ENCODE data around the gene PAFAH2. TPM values are rescaled to one million over a fixed set of nuclear protein-coding genes. Genes with fewer than 3 reads are reported as not detected.

PAFAH2 gene
- total and polyA plus RNA-seq, 11 donors = 5.8 to 18.6 (median 9.2) TPM

- no peaks in the 10 kb centered on the region for H3K36me3 ChIP-seq
- intact Hi-C loops (cut with DNase I) = loop anchor here in 3 of 10 donors (10.0 kb wide), 2 partner anchors 202 to 282 kb away; partner anchors contain the start of genes CEP85 (in 2 of the 3) and CD52 (in 1 of the 3)
- TF ChIP-seq CTCF (IDR thresholded peaks at IDR 0.05) (no peak), POLR2A (IDR thresholded peaks at IDR 0.05) (no peak)
- H3K9me3 ChIP-seq = no peaks in the 10 kb centered on the region
- no peak overlapping the region for H3K27ac ChIP-seq
- WGBS, 4 donors = 82 to 87% (median 84%) methylated on average over 11 to 12 of the region's 12 CpGs
- peaks cover 0 to 24% (median 10%) of the 10 kb centered on the region in 12 donors for H3K4me1 ChIP-seq
- peaks cover 0 to 7% (median 0%) of the 10 kb centered on the region in 9 donors for H3K27me3 ChIP-seq
- ATAC-seq (no peak), DNase-seq (no peak)
- no peak overlapping the region for H3K4me3 ChIP-seq
These were observed 34.9 kb upstream of the PAFAH2 start for GRCh38 chr1:26032656-26033357.

- Histone ChIP-seq H3K27ac (no peak overlapping the region), H3K4me1 (peaks cover 0 to 16% (median 8%) of the 10 kb centered on the region in 12 donors), H3K4me3 (no peak overlapping the region), H3K36me3 (no peaks in the 10 kb centered on the region), H3K9me3 (no peaks in the 10 kb centered on the region), H3K27me3 (peaks cover 0 to 7% (median 0%) of the 10 kb centered on the region in 9 donors)
- no peak for TF ChIP-seq POLR2A (IDR thresholded peaks at IDR 0.05)
- TF ChIP-seq CTCF (IDR thresholded peaks at IDR 0.05) = no peak
- ATAC-seq = no peak
- DNase-seq = no peak
- WGBS, 4 donors = 62 to 82% (median 73%) methylated on average over 3 of the region's 3 CpGs
- intact Hi-C loops (cut with DNase I) = loop anchor here in 3 of 10 donors (10.0 kb wide), 2 partner anchors 203 to 283 kb away; partner anchors contain the start of genes CEP85 (in 2 of the 3) and CD52 (in 1 of the 3)
These were observed 33.9 kb upstream of the PAFAH2 start for GRCh38 chr1:26031611-26032220.

- DNase-seq (no peak), ATAC-seq (no peak)
- H3K4me3 ChIP-seq = no peak overlapping the region
- TF ChIP-seq POLR2A (IDR thresholded peaks at IDR 0.05) (no peak), CTCF (IDR thresholded peaks at IDR 0.05) (no peak)
- H3K9me3 ChIP-seq = no peaks in the 10 kb centered on the region
- H3K27ac ChIP-seq = no peak overlapping the region
- WGBS, 4 donors = 80 to 93% (median 85%) methylated on average over 4 of the region's 4 CpGs
- H3K4me1 ChIP-seq = peaks cover 0 to 12% (median 7%) of the 10 kb centered on the region in 12 donors
- intact Hi-C loops (cut with DNase I) = loop anchor here in 3 of 10 donors (10.0 kb wide), 2 partner anchors 204 to 284 kb away; partner anchors contain the start of genes CEP85 (in 2 of the 3) and CD52 (in 1 of the 3)
- H3K27me3 ChIP-seq = peaks cover 0 to 7% (median 0%) of the 10 kb centered on the region in 9 donors
- no peaks in the 10 kb centered on the region for H3K36me3 ChIP-seq
These were observed 33.3 kb upstream of the PAFAH2 start for GRCh38 chr1:26031196-26031595.

All from heart left ventricle (tissue), 16 donors.